ENCODE data around the gene PUM2.

PUM2 gene

GRCh38 chr2:20350753-20351554 is at the start of gene PUM2:
Gene PUM2 (minus strand): TSS chr2:20350844. CDS start chr2:20327360, 23,484 bp downstream.
- Histone ChIP-seq H3K27me3 (ENCODE audit: low read depth) (no peaks in the 10 kb centered on the region), H3K9me3 (no peaks in the 10 kb centered on the region), H3K36me3 (replicated peaks) (peaks cover 4% of the 10 kb centered on the region; the same call in 1 of the 2 replicates), H3K4me3 (peak within 1 kb of the TSS; percentile 79), H3K4me1 (peaks cover 43% of the 10 kb centered on the region)
- in situ Hi-C loops (cut with MboI; ENCODE audit: low sequenced_read_pairs), result no loop called here
- DNase-seq (ENCODE audit: low spot score in 2 of 2), result peak; percentile 94 to 97

GRCh38 chr2:20400306-20400705 is 49.7 kb upstream of the PUM2 start:
- in situ Hi-C loops (cut with MboI; ENCODE audit: low sequenced_read_pairs), result no loop called here
- no peak for DNase-seq (ENCODE audit: low spot score in 2 of 2)

GRCh38 chr2:20398956-20399567 is 48.4 kb upstream of the PUM2 start:
- Histone ChIP-seq H3K9me3 (no peaks in the 10 kb centered on the region), H3K4me1 (no peaks in the 10 kb centered on the region), H3K36me3 (replicated peaks) (no peaks in the 10 kb centered on the region), H3K4me3 (no peak overlapping the region), H3K27me3 (ENCODE audit: low read depth) (peaks cover 9% of the 10 kb centered on the region; the same call in 1 of the 2 replicates)
- in situ Hi-C loops (cut with MboI; ENCODE audit: low sequenced_read_pairs), result no loop called here
- DNase-seq (ENCODE audit: low spot score in 2 of 2), result no peak

More at GRCh38 chr2:20400306-20400705, 49.7 kb upstream of the PUM2 start:
- Histone ChIP-seq H3K27me3 (ENCODE audit: low read depth) (0 out of 2 replicates have a peak, but pooled peaks cover 6% of the 10 kb centered on the region), H3K9me3 (no peaks in the 10 kb centered on the region), H3K36me3 (replicated peaks) (no peaks in the 10 kb centered on the region), H3K4me3 (no peak overlapping the region), H3K4me1 (no peaks in the 10 kb centered on the region)

GRCh38 chr2:20397811-20398447 is 47.3 kb upstream of the PUM2 start:
- Histone ChIP-seq H3K9me3 (no peaks in the 10 kb centered on the region), H3K27me3 (ENCODE audit: low read depth) (peaks cover 7% of the 10 kb centered on the region; the same call in 1 of the 2 replicates), H3K4me3 (no peak overlapping the region), H3K4me1 (no peaks in the 10 kb centered on the region), H3K36me3 (replicated peaks) (no peaks in the 10 kb centered on the region)
- in situ Hi-C loops (cut with MboI; ENCODE audit: low sequenced_read_pairs), result no loop called here
- no peak for DNase-seq (ENCODE audit: low spot score in 2 of 2)

- Histone ChIP-seq H3K27me3 (ENCODE audit: low read depth) (peaks cover 7% of the 10 kb centered on the region; the same call in 1 of the 2 replicates), H3K4me1 (no peaks in the 10 kb centered on the region), H3K36me3 (replicated peaks) (no peaks in the 10 kb centered on the region), H3K9me3 (no peaks in the 10 kb centered on the region), H3K4me3 (no peak overlapping the region)
- in situ Hi-C loops (cut with MboI; ENCODE audit: low sequenced_read_pairs), result no loop called here
- DNase-seq (ENCODE audit: low spot score in 2 of 2), result no peak
These were observed 45.8 kb upstream of the PUM2 start for GRCh38 chr2:20396356-20397000.

GRCh38 chr2:20393986-20394385 is 43.3 kb upstream of the PUM2 start:
- DNase-seq (ENCODE audit: low spot score in 2 of 2), result no peak
- H3K9me3 ChIP-seq, result no peaks in the 10 kb centered on the region
- H3K36me3 ChIP-seq (replicated peaks), result no peaks in the 10 kb centered on the region
- in situ Hi-C loops (cut with MboI; ENCODE audit: low sequenced_read_pairs), result no loop called here
- peaks cover 7% of the 10 kb centered on the region; the same call in 1 of the 2 replicates for H3K27me3 ChIP-seq (ENCODE audit: low read depth)
- H3K4me1 ChIP-seq, result no peaks in the 10 kb centered on the region
- H3K4me3 ChIP-seq, result no peak overlapping the region

DNA sequence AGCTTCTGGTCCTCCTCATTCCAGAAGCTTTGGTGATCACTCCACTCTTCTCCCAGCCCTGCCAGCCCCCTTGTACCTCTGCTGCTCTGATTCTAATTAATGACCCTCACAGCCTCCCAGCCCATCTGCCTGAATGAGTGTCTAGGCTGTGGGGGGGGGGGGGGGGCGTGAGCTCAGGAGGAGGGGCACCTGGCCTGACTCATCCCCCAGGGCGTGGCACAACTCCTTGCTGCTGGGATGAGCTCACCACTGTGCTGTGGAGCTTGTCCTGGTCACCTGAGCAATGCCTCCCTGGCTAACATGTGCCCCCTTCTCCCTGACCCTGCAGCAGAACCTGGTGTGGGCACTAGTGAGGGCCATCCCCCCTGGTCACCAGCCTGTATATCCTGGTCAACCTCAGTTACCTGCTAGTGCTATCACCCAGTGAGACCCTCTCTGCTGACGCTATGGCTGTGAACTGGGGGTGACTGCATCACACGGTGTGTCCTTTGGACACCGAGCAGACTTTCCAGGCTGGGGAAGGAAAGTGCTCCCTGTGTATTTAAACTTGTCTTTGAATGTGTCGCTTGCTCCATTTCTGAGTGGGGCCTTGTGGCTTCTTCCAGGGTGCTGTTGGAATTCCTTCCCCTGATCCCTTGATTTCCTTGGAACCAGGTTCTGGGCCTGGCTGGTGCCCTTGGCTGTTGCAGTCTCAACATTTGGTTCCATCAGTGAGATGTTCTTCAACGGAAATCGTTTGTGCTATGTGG is 41.5 kb upstream of the PUM2 start:
- no peak overlapping the region for H3K4me3 ChIP-seq
- H3K4me1 ChIP-seq, result no peaks in the 10 kb centered on the region
- no peak for DNase-seq (ENCODE audit: low spot score in 2 of 2)
- in situ Hi-C loops (cut with MboI; ENCODE audit: low sequenced_read_pairs), result no loop called here
- H3K36me3 ChIP-seq (replicated peaks), result no peaks in the 10 kb centered on the region
- H3K27me3 ChIP-seq (ENCODE audit: low read depth), result peaks cover 3% of the 10 kb centered on the region; the same call in 1 of the 2 replicates
- H3K9me3 ChIP-seq, result no peaks in the 10 kb centered on the region

DNA sequence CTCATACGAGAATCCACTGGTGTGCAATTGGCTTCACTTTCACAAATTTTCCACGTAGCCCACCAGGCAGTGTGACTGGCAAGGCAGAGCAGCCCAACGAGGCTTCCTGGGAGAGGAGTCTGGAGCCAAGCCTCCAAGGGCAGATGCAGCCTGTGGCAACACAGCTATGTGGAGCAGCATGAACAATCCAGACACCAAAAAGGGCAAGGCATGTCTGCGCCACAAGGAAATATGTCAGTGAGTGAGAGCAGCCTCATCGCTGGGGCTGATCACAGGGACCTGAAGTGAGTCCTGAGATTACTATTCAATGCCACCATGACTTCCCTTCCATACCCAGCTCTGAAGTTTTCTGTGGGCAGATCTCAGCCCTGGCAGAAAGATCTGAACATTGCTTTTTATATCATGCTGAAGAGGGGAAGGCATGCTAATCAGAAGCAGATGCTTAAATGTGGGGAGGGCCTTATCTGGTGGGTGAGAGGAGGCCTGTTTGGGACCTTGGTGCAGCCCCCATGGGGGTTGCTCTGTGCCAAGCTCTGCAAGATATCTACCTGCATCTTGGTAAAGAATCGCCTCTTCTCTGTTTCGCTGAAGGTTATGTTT is 40.0 kb upstream of the PUM2 start:
- in situ Hi-C loops (cut with MboI; ENCODE audit: low sequenced_read_pairs), result no loop called here
- Histone ChIP-seq H3K27me3 (ENCODE audit: low read depth) (peaks cover 3% of the 10 kb centered on the region; the same call in 1 of the 2 replicates), H3K4me1 (no peaks in the 10 kb centered on the region), H3K36me3 (replicated peaks) (no peaks in the 10 kb centered on the region), H3K4me3 (no peak overlapping the region), H3K9me3 (no peaks in the 10 kb centered on the region)
- DNase-seq (ENCODE audit: low spot score in 2 of 2), result no peak

- Histone ChIP-seq H3K4me1 (peaks cover 10% of the 10 kb centered on the region), H3K36me3 (replicated peaks) (no peaks in the 10 kb centered on the region), H3K9me3 (no peaks in the 10 kb centered on the region), H3K27me3 (ENCODE audit: low read depth) (no peaks in the 10 kb centered on the region), H3K4me3 (no peak overlapping the region)
- in situ Hi-C loops (cut with MboI; ENCODE audit: low sequenced_read_pairs), result no loop called here
- no peak for DNase-seq (ENCODE audit: low spot score in 2 of 2)
These were observed 34.3 kb upstream of the PUM2 start for GRCh38 chr2:20384953-20385352.

DNA sequence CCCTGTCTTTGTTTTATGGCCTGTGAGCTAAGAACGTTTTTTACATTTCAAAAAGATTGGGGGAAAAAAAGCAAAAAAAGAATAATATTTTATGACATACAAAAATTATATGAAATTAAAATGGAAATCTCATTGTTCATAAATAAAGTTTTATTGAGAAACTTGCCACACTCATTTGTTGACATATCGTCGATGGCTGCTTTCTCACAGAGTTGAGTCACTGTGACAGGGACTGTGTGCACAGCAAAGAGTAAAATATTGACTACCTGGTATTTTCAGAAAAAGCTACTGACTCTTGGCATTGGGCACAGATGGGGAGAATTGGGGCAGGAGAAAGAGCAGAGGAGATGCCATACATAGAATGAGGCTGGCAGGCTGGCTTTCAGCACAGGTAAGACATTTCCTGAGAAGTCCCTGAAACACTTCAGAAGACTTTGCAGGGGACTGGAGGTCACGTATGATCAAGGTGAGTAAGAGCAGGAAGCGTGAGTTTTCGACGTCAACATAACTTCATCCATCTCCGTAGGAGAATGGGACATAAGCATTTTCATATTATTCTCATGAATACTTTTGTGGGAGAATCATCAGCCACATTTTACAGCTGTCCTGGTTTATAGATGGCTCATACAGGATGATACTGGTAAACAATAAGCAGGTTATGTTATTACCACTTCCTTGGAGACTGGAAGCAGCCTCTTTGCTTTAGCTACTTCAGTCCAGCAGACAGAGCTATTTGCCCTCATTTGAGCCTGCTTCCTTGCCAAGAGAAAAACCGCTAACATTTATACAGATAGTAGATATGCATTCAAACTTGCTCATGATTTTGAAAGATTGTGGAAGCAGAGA is 32.5 kb upstream of the PUM2 start:
- no peaks in the 10 kb centered on the region for H3K36me3 ChIP-seq (replicated peaks)
- no peaks in the 10 kb centered on the region for H3K27me3 ChIP-seq (ENCODE audit: low read depth)
- peaks cover 10% of the 10 kb centered on the region for H3K4me1 ChIP-seq
- no peak for DNase-seq (ENCODE audit: low spot score in 2 of 2)
- no peaks in the 10 kb centered on the region for H3K9me3 ChIP-seq
- in situ Hi-C loops (cut with MboI; ENCODE audit: low sequenced_read_pairs), result no loop called here
- H3K4me3 ChIP-seq, result no peak overlapping the region

DNA sequence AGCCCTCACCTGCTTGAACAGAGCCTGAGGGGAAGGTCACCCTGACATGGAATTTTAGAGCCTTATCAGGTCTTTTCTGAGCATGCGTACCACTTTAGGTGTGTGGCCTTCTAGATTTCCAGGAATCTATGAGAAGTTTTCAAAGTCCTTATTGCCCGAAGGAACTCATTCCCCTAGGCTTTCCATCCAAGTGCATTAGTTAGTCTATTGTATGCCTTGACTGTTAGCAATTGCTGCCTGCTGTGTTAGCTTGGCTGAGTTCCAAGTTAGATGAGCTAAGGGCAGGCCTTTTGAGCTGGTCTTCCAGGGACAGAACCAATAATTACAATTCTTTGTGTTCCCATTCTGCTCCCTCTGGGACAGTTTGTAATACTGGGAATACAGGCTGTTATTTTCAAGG is 30.8 kb upstream of the PUM2 start:
- in situ Hi-C loops (cut with MboI; ENCODE audit: low sequenced_read_pairs), result no loop called here
- DNase-seq (ENCODE audit: low spot score in 2 of 2), result peak; percentile 71 to 82

DNA sequence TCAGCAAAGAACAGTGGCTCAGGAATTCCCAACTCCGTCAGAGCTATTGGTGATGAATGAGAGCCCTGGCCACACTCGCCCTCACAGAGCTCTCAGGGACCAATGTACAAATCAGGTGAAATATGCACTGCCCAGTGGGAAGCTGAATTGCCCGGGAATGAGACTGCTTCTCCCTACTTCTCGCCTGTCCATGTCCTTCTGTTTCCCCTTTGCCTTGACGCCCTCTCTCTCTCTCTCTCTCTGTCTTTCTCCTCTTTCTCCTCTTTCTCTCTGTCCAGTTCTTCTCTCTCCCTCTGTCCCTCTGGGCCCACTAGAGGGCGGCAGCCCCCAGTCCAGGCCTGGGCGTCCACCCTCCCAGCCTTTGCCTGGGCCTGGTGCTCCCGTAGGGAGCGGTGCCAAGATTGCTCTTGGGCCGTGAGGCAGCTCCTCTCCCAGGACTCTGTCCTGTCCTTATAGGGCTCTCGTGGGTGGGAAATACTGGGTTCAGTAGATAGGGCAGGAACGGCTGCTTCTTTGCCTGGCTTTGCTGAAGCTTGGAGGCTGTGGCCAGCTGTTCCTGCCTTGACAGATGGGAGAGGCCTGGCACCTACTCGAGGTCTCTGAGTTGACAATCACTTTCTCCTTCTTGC is 28.4 kb upstream of the PUM2 start:
- Histone ChIP-seq H3K9me3 (no peaks in the 10 kb centered on the region), H3K27me3 (ENCODE audit: low read depth) (peaks cover 3% of the 10 kb centered on the region; the same call in 1 of the 2 replicates), H3K4me1 (peaks cover 10% of the 10 kb centered on the region), H3K4me3 (no peak overlapping the region), H3K36me3 (replicated peaks) (no peaks in the 10 kb centered on the region)
- in situ Hi-C loops (cut with MboI; ENCODE audit: low sequenced_read_pairs), result no loop called here
- DNase-seq (ENCODE audit: low spot score in 2 of 2), result peak; percentile 27 to 78

More for the DNA sequence above, 30.8 kb upstream of the PUM2 start:
- Histone ChIP-seq H3K36me3 (replicated peaks) (no peaks in the 10 kb centered on the region), H3K27me3 (ENCODE audit: low read depth) (no peaks in the 10 kb centered on the region), H3K9me3 (no peaks in the 10 kb centered on the region), H3K4me1 (peaks cover 10% of the 10 kb centered on the region), H3K4me3 (no peak overlapping the region)

All from HAP-1 (cell line).